Transverse colon (tissue), 4 donors: ENCODE results near the gene POLR3A. TPM values are rescaled to one million over a fixed set of nuclear protein-coding genes. Genes with fewer than 3 reads are reported as not detected.

Experiments used
- DNase-seq: peaks from one replicate; pipeline ENCODE4 v3.0.0-alpha.2; 2019
- H3K27ac ChIP-seq, 4 donors: fragments of 200-600 bp; sonication (generic); 2 replicates each; pipeline ENCODE4 v1.5.1; 2016 to 2018; ENCODE audit warnings: inconsistent platforms in 4 of 4
- H3K27me3 ChIP-seq: fragments of 200-600 bp; sonication (generic); 2 replicates; pipeline ENCODE4 v1.5.1; 2017; ENCODE audit warnings: inconsistent platforms
- H3K36me3 ChIP-seq, 4 donors: fragments of 200-600 bp; sonication (generic); 2 replicates each; pipeline ENCODE4 v1.5.1; 2017 to 2019; ENCODE audit warnings: inconsistent platforms in 4 of 4
- H3K4me1 ChIP-seq, 4 donors: fragments of 200-600 bp; sonication (generic); 2 replicates each; pipeline ENCODE4 v1.5.1; 2017 to 2020; ENCODE audit warnings: inconsistent platforms in 4 of 4
- H3K4me3 ChIP-seq, 4 donors: fragments of 200-600 bp; sonication (generic); 1 replicate in 1 of 4; 2 replicates in 3 of 4; pipeline versions ENCODE4 v1.5.1 to v1.6.1; 2017 to 2019; ENCODE audit warnings: inconsistent platforms in 4 of 4
- H3K9me3 ChIP-seq, 2 donors: fragments of 200-600 bp; sonication (generic); 2 replicates each; pipeline ENCODE4 v1.5.1; 2017 to 2019; ENCODE audit warnings: inconsistent platforms in 2 of 2
- EP300 ChIP-seq: sonication (generic); formaldehyde crosslinking; IDR thresholded peaks from one replicate; pipeline ENCODE4 v1.6.1; 2017; ENCODE audit warnings: antibody characterized with exemption, low read depth
- POLR2A ChIP-seq: fragments of 450-650 bp; IDR thresholded peaks from one replicate; pipeline ENCODE4 v1.6.1; 2016; ENCODE audit warnings: antibody characterized with exemption, mild to moderate bottlenecking, moderate library complexity
- POLR2AphosphoS5 ChIP-seq, 3 donors: sonication (generic); formaldehyde crosslinking; IDR thresholded peaks; one replicate each; pipeline ENCODE4 v1.6.1; 2016; ENCODE audit warnings: antibody characterized with exemption in 3 of 3
- WGBS, 2 donors: methylation state at CpG; one replicate each; pipeline ENCODE4 v1.1.5; 2018; ENCODE audit warnings: low coverage in 1 of 2; 5-methylcytosine and 5-hydroxymethylcytosine counted together
- in situ Hi-C, 4 donors: fragments of 200-750 bp; cut with MboI; loops; one replicate each; pipeline versions ENCODE4 v1.15.0 to v1.15.1; 2017; ENCODE audit warnings: low sequenced_read_pairs in 3 of 4, low pct_ligation_motif_present in 1 of 4, low pct_unique_long_range_greater_than_20kb in 1 of 4
- intact Hi-C: fragments of 100-400 bp; cut with DNase I; formaldehyde crosslinking; loops from one replicate; pipeline ENCODE4 v1.15.1; 2023; ENCODE audit warnings: low total_unique reads
- total RNA-seq, 4 donors: library from RNA; depleted of rRNA; stranded (reverse); fragments of >200 nt; gene quantifications; one replicate each; pipeline ENCODE4 v1.1.0, GENCODE V29; 2016
- TF ChIP-seq, protein P1 (sequence below), 5 experiments: fragments of 200-600 bp in 3 of 5; fragments of 450-650 bp in 2 of 5; sonication (generic) in 3 of 5; IDR thresholded peaks; 1 replicate in 2 of 5; 2 replicates in 3 of 5; pipeline ENCODE4 v1.5.1; 2016 to 2017; ENCODE audit warnings: antibody characterized with exemption in 5 of 5, inconsistent platforms in 3 of 5, mild to moderate bottlenecking in 2 of 5, moderate library complexity in 1 of 5

POLR3A gene
- total RNA-seq, 4 donors from 2014 or later = 8.0 to 16.8 (median 13.1) TPM

DNA sequence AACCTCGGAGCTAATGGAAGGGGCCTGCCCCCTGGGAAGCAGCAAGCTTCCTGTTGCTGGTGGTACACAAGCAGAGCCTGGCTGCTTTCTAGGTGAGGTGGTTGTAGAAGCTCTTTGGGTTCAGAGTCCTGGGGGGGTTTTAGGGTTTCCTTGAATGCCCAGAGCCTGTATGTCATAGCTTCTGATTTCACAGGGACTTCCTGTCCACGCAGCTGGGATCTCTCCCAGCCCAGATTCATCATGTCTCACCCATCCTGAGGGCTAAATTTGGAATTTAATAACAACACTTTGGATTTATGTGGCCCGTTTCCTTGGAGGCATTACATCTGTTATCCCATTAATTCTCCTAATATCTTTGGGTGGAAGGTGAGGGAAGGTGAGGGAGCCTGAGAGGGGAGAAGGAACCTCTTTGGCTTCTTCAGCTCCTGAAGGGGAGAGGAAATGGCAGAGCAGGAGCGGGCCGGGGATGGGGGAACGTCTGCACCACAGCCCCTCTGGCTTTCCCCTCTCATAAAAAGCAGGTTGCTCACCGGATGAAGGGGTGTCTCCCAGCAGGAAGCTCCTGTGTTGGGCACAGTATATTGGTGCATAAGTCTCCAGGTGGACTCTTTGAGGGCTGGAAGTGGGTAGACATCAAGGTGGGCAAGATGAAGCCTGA is 24.0 kb upstream of the POLR3A start:
- Histone ChIP-seq H3K36me3 (no peaks in the 10 kb centered on the region), H3K4me3 (no peak overlapping the region), H3K27me3 (no peaks in the 10 kb centered on the region), H3K9me3 (no peaks in the 10 kb centered on the region), H3K4me1 (no peaks in the 10 kb centered on the region), H3K27ac (no peak overlapping the region)
- TF ChIP-seq EP300 = no peak
- TF ChIP-seq, protein P1, sequence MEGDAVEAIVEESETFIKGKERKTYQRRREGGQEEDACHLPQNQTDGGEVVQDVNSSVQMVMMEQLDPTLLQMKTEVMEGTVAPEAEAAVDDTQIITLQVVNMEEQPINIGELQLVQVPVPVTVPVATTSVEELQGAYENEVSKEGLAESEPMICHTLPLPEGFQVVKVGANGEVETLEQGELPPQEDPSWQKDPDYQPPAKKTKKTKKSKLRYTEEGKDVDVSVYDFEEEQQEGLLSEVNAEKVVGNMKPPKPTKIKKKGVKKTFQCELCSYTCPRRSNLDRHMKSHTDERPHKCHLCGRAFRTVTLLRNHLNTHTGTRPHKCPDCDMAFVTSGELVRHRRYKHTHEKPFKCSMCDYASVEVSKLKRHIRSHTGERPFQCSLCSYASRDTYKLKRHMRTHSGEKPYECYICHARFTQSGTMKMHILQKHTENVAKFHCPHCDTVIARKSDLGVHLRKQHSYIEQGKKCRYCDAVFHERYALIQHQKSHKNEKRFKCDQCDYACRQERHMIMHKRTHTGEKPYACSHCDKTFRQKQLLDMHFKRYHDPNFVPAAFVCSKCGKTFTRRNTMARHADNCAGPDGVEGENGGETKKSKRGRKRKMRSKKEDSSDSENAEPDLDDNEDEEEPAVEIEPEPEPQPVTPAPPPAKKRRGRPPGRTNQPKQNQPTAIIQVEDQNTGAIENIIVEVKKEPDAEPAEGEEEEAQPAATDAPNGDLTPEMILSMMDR (IDR thresholded peaks at IDR 0.05) = no peak
- intact Hi-C loops (no loop called here), in situ Hi-C loops (loop anchor here in 1 of 4 donors (25.0 kb wide), 1 partner anchor 609 kb away; no protein-coding TSS in a partner anchor)
- no peak for DNase-seq
- WGBS, 2 donors = 77 to 80% methylated on average over 1 to 7 of the region's 7 CpGs

DNA sequence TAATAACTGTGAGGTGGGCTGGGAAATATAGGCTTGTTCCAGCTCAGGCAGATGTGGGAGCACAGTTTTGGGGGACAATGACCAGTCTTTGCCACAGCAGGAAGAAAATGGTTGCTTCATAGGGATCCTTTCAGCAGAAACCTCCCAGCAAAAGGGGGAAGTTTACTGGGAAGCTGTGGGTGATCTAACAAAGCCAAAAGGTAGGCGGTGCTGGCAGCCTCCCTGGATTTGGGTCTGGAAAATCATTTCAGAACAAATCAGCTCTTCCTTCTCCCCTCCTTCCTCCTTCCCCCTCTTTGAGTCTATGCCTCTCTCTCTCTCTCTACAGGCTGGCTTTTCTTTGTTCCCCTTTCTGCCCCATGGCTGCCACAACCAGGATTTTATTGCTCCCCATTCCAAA is 20.5 kb upstream of the POLR3A start:
- 63 to 80% methylated on average over 1 of the region's 1 CpG for WGBS, 2 donors
- no peaks in the 10 kb centered on the region for H3K9me3 ChIP-seq
- TF ChIP-seq POLR2A (no peak), POLR2AphosphoS5 (IDR thresholded peaks at IDR 0.05) (no peak), EP300 (no peak)
- TF ChIP-seq, protein P1 (IDR thresholded peaks at IDR 0.05) = no peak
- H3K36me3 ChIP-seq = no peaks in the 10 kb centered on the region
- intact Hi-C loops = loop anchor here (10.0 kb wide), 1 partner anchor 1015 kb away; the partner anchor contains the start of gene ZMIZ1
- no peak overlapping the region for H3K4me3 ChIP-seq
- peaks cover 0 to 6% (median 2%) of the 10 kb centered on the region in 4 donors for H3K4me1 ChIP-seq
- no peak overlapping the region for H3K27ac ChIP-seq
- no peaks in the 10 kb centered on the region for H3K27me3 ChIP-seq
- no peak for DNase-seq
- in situ Hi-C loops = loop anchor here (5.0 to 25.0 kb wide), 5 partner anchors 255 to 1147 kb away; no protein-coding TSS in a partner anchor

DNA sequence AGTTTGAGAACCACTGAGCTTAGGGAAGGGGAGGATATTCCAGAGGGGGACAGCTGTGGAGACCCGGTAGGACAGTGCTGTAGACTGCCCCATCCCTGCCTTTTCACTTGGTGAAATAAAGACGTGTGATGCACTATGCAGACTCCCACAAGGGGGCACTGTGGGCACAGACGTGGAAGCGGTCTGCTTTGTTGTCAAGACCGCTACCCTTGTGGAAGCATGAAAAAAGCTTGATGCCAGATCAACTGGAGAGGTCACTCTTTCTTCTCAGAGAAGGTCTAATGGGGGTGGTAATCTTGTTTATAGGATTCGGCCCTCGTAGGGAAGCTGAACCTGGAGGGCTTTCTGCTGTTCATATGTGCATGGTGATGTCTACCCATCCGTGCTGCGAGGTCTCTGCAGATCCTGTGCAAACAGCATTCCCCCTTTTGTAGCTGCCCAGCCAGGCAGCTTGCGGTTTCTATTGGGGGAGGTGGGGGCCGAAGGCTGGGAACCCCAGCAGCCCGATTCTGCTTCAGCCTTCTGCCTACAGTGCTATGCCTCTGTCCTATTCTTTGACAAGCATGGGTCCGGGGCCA is 18.1 kb upstream of the POLR3A start:
- intact Hi-C loops (loop anchor here (10.0 kb wide), 1 partner anchor 1017 kb away; the partner anchor contains the start of gene ZMIZ1), in situ Hi-C loops (loop anchor here (5.0 to 25.0 kb wide), 4 partner anchors 257 to 1150 kb away; no protein-coding TSS in a partner anchor)
- DNase-seq = peak; percentile 89
- Histone ChIP-seq H3K27me3 (no peaks in the 10 kb centered on the region), H3K4me1 (peaks cover 0 to 11% (median 2%) of the 10 kb centered on the region in 4 donors), H3K4me3 (no peak overlapping the region), H3K9me3 (no peaks in the 10 kb centered on the region), H3K36me3 (no peaks in the 10 kb centered on the region), H3K27ac (no peak overlapping the region)
- WGBS, 2 donors = 0 to 24% methylated on average over 3 to 13 of the region's 13 CpGs
- TF ChIP-seq POLR2AphosphoS5 (IDR thresholded peaks at IDR 0.05) = no peak
- TF ChIP-seq, protein P1 (IDR thresholded peaks at IDR 0.05) = peak; percentile 86 to 89 (median 88)
- TF ChIP-seq EP300 = no peak

DNA sequence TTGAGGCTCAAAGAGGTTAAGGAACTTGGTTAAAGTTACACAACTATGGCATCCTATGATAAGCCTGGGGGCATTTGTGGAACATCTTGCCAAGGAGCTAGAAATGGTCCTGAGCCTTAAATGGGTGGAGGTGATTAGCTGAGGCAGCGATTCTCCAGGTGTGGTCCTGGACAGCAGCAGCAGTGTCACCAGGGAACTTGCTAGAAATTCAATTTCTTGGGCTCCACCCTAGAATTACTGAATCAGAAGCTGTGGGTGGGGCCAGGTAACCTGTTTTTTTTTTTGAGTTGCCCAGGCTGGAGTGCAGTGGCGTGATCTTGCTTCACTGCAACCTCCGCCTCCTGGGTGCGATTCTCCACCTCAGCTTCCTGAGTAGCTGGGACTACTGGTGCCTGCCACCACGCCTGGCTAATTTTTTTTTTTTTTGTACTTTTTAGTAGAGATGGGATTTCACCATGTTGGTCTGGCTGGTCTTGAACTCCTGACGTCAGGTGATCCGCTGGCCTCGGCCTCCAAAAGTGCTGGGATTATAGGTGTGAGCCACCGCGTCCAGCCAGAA is 17.5 kb upstream of the POLR3A start:
- TF ChIP-seq EP300 = no peak
- TF ChIP-seq POLR2AphosphoS5 (IDR thresholded peaks at IDR 0.05) = no peak
- TF ChIP-seq, protein P1 (IDR thresholded peaks at IDR 0.05) = no peak
- no peak for TF ChIP-seq POLR2A
- Histone ChIP-seq H3K4me3 (no peak overlapping the region), H3K27me3 (no peaks in the 10 kb centered on the region), H3K27ac (no peak overlapping the region), H3K9me3 (no peaks in the 10 kb centered on the region), H3K36me3 (no peaks in the 10 kb centered on the region), H3K4me1 (peaks cover 0 to 11% (median 2%) of the 10 kb centered on the region in 4 donors)
- DNase-seq = no peak
- 70% methylated on average over 10 of the region's 10 CpGs; no CpG with 5 or more reads in 1 of the 2 donors for WGBS, 2 donors
- in situ Hi-C loops = loop anchor here (5.0 to 25.0 kb wide), 4 partner anchors 258 to 1151 kb away; no protein-coding TSS in a partner anchor
- intact Hi-C loops = loop anchor here (10.0 kb wide), 1 partner anchor 1018 kb away; the partner anchor contains the start of gene ZMIZ1
